Lower leg skin (tissue), 3 donors: Measurements from ENCODE around the gene CREBBP.

Experiments
- CTCF ChIP-seq, 3 donors: fragments of 450-650 bp; IDR thresholded peaks; one replicate each; pipeline ENCODE4 v1.5.1; 2016; ENCODE audit warnings: antibody characterized with exemption in 3 of 3, mild to moderate bottlenecking in 3 of 3, moderate library complexity in 2 of 3
- POLR2A ChIP-seq, 2 donors: fragments of 450-650 bp; IDR thresholded peaks; one replicate each; pipeline ENCODE4 v1.6.1; 2016 to 2017; ENCODE audit warnings: antibody characterized with exemption in 2 of 2, mild to moderate bottlenecking in 1 of 2, moderate library complexity in 1 of 2

- TF ChIP-seq CTCF (IDR thresholded peaks at IDR 0.05) (no peak), POLR2A (IDR thresholded peaks at IDR 0.05) (no peak)
These were observed 40.9 kb downstream of the CREBBP start for GRCh38 chr16:3839402-3840184.
